ENCODE measurements around the gene JOSD1. TPM values are rescaled to one million over a fixed set of nuclear protein-coding genes. Genes with fewer than 3 reads are reported as not detected.

Gene JOSD1
- total and polyA plus RNA-seq, 10 of the 15 experiments (the other 5 are each of a cell fraction or from before 2014, with no cell fraction given): 6.2 to 54.6 (median 40.5) TPM

DNA sequence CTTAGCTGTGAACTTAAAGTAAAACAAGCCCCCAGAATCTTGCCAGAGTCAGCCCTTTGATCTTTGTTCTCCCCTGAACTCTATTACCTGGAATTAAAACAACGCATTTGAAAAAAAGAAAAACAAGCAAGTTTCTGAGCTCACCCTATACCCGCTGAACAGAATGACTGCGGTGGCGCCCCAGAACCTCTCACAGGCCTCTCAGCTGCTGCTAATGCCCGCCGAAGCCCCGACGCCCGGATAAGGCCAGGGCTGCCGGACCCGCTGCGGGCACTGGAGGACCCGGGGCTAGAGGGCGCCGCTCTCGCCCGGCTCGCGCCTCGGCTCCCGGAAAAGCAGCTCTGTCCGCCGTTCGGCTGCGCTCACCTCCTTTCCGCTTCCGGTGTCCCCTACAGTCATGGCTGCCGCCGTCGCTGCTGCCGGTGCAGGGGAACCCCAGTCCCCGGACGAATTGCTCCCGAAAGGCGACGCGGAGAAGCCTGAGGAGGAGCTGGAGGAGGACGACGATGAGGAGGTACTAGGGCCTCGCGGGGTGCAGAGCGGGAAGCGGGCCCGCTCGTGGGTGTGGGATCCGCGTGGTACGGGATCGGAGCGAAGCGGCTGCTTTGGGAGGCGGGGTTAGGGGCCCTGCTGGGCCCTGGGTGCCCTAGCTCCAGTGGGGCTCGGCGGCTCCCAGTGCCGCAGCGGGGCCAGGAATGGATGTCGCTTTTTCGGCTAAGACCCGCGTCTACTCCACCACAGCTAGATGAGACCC is 19.0 kb downstream of the JOSD1 start, which contains the start of gene TOMM22 (continued):
- TF ChIP-seq, protein P1, sequence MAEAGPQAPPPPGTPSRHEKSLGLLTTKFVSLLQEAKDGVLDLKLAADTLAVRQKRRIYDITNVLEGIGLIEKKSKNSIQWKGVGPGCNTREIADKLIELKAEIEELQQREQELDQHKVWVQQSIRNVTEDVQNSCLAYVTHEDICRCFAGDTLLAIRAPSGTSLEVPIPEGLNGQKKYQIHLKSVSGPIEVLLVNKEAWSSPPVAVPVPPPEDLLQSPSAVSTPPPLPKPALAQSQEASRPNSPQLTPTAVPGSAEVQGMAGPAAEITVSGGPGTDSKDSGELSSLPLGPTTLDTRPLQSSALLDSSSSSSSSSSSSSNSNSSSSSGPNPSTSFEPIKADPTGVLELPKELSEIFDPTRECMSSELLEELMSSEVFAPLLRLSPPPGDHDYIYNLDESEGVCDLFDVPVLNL (IDR thresholded peaks at IDR 0.05; ENCODE audit: low read depth, low read length): no peak; the same call in 1 of the 2 replicates
- TF ChIP-seq ATF7 (IDR thresholded peaks at IDR 0.05; ENCODE audit: low read depth) (peak; percentile 44), CEBPB (IDR thresholded peaks at IDR 0.05; ENCODE audit: borderline replicate concordance in 1 of 2, low read depth in 2 of 2, low read length in 2 of 2) (no peak), PML (IDR thresholded peaks at IDR 0.05; ENCODE audit: low read length) (peak; percentile 87; the same call in 1 of the 2 replicates), SIX5 (IDR thresholded peaks at IDR 0.05; ENCODE audit: low read depth, low read length, severe bottlenecking) (peak; percentile 68), MXI1 (IDR thresholded peaks at IDR 0.05; ENCODE audit: low read depth, low read length) (peak; percentile 88), SUPT20H (IDR thresholded peaks at IDR 0.05; ENCODE audit: borderline replicate concordance, control insufficient read depth, low read depth, low read length) (no peak), CBX5 (IDR thresholded peaks at IDR 0.05; ENCODE audit: low read depth) (peak; percentile 77), EZH2 (IDR thresholded peaks at IDR 0.05; ENCODE audit: borderline replicate concordance, control insufficient read depth, low read depth, low read length) (no peak)
- TF ChIP-seq, protein P2, sequence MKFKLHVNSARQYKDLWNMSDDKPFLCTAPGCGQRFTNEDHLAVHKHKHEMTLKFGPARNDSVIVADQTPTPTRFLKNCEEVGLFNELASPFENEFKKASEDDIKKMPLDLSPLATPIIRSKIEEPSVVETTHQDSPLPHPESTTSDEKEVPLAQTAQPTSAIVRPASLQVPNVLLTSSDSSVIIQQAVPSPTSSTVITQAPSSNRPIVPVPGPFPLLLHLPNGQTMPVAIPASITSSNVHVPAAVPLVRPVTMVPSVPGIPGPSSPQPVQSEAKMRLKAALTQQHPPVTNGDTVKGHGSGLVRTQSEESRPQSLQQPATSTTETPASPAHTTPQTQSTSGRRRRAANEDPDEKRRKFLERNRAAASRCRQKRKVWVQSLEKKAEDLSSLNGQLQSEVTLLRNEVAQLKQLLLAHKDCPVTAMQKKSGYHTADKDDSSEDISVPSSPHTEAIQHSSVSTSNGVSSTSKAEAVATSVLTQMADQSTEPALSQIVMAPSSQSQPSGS (IDR thresholded peaks at IDR 0.05; ENCODE audit: low read length): no peak
- TF ChIP-seq, protein P3, sequence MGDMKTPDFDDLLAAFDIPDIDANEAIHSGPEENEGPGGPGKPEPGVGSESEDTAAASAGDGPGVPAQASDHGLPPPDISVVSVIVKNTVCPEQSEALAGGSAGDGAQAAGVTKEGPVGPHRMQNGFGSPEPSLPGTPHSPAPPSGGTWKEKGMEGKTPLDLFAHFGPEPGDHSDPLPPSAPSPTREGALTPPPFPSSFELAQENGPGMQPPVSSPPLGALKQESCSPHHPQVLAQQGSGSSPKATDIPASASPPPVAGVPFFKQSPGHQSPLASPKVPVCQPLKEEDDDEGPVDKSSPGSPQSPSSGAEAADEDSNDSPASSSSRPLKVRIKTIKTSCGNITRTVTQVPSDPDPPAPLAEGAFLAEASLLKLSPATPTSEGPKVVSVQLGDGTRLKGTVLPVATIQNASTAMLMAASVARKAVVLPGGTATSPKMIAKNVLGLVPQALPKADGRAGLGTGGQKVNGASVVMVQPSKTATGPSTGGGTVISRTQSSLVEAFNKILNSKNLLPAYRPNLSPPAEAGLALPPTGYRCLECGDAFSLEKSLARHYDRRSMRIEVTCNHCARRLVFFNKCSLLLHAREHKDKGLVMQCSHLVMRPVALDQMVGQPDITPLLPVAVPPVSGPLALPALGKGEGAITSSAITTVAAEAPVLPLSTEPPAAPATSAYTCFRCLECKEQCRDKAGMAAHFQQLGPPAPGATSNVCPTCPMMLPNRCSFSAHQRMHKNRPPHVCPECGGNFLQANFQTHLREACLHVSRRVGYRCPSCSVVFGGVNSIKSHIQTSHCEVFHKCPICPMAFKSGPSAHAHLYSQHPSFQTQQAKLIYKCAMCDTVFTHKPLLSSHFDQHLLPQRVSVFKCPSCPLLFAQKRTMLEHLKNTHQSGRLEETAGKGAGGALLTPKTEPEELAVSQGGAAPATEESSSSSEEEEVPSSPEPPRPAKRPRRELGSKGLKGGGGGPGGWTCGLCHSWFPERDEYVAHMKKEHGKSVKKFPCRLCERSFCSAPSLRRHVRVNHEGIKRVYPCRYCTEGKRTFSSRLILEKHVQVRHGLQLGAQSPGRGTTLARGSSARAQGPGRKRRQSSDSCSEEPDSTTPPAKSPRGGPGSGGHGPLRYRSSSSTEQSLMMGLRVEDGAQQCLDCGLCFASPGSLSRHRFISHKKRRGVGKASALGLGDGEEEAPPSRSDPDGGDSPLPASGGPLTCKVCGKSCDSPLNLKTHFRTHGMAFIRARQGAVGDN (IDR thresholded peaks at IDR 0.05): no peak
- TF ChIP-seq, protein P4, sequence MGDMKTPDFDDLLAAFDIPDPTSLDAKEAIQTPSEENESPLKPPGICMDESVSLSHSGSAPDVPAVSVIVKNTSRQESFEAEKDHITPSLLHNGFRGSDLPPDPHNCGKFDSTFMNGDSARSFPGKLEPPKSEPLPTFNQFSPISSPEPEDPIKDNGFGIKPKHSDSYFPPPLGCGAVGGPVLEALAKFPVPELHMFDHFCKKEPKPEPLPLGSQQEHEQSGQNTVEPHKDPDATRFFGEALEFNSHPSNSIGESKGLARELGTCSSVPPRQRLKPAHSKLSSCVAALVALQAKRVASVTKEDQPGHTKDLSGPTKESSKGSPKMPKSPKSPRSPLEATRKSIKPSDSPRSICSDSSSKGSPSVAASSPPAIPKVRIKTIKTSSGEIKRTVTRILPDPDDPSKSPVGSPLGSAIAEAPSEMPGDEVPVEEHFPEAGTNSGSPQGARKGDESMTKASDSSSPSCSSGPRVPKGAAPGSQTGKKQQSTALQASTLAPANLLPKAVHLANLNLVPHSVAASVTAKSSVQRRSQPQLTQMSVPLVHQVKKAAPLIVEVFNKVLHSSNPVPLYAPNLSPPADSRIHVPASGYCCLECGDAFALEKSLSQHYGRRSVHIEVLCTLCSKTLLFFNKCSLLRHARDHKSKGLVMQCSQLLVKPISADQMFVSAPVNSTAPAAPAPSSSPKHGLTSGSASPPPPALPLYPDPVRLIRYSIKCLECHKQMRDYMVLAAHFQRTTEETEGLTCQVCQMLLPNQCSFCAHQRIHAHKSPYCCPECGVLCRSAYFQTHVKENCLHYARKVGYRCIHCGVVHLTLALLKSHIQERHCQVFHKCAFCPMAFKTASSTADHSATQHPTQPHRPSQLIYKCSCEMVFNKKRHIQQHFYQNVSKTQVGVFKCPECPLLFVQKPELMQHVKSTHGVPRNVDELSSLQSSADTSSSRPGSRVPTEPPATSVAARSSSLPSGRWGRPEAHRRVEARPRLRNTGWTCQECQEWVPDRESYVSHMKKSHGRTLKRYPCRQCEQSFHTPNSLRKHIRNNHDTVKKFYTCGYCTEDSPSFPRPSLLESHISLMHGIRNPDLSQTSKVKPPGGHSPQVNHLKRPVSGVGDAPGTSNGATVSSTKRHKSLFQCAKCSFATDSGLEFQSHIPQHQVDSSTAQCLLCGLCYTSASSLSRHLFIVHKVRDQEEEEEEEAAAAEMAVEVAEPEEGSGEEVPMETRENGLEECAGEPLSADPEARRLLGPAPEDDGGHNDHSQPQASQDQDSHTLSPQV (IDR thresholded peaks at IDR 0.05): peak; percentile 89
- TF ChIP-seq, protein P5, sequence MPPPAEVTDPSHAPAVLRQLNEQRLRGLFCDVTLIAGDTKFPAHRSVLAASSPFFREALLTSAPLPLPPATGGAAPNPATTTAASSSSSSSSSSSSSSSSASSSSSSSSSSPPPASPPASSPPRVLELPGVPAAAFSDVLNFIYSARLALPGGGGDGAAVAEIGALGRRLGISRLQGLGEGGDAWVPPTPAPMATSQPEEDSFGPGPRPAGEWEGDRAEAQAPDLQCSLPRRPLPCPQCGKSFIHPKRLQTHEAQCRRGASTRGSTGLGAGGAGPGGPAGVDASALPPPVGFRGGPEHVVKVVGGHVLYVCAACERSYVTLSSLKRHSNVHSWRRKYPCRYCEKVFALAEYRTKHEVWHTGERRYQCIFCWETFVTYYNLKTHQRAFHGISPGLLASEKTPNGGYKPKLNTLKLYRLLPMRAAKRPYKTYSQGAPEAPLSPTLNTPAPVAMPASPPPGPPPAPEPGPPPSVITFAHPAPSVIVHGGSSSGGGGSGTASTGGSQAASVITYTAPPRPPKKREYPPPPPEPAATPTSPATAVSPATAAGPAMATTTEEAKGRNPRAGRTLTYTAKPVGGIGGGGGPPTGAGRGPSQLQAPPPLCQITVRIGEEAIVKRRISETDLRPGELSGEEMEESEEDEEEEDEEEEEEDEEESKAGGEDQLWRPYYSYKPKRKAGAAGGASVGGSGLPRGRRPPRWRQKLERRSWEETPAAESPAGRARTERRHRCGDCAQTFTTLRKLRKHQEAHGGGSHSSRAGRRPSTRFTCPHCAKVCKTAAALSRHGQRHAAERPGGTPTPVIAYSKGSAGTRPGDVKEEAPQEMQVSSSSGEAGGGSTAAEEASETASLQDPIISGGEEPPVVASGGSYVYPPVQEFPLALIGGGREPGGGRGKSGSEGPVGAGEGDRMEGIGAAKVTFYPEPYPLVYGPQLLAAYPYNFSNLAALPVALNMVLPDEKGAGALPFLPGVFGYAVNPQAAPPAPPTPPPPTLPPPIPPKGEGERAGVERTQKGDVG (CRISPR knock-in tag; IDR thresholded peaks at IDR 0.05): no peak
